Neuronal stem cell (in vitro differentiated cells): ENCODE data around the gene KRT80.

Experiments used
- DNase-seq: peaks from one replicate; pipeline ENCODE4 v3.0.0-alpha.2; 2013; ENCODE audit warnings: low spot score
- H2AFZ ChIP-seq: one replicate; pipeline ENCODE4 v1.6.1; 2013; ENCODE audit warnings: mild to moderate bottlenecking, low read length, inconsistent platforms
- H2AK5ac ChIP-seq: 2 replicates; pipeline ENCODE4 v1.6.1; 2013; ENCODE audit warnings: low read depth, mild to moderate bottlenecking, inconsistent platforms, low read length, moderate library complexity, mixed read lengths
- H2BK120ac ChIP-seq: 2 replicates; pipeline ENCODE4 v1.6.1; 2013; ENCODE audit warnings: low read depth, mild to moderate bottlenecking, inconsistent platforms, low read length, moderate library complexity, mixed read lengths
- H2BK12ac ChIP-seq: one replicate; pipeline ENCODE4 v1.6.1; 2013; ENCODE audit warnings: low read length, inconsistent platforms
- H2BK15ac ChIP-seq: 2 replicates; pipeline ENCODE4 v1.6.1; 2013; ENCODE audit warnings: mild to moderate bottlenecking, low read length, inconsistent platforms, mixed read lengths
- H2BK5ac ChIP-seq: one replicate; pipeline ENCODE4 v1.6.1; 2013; ENCODE audit warnings: inconsistent platforms, mild to moderate bottlenecking, low read length, moderate library complexity
- H3K14ac ChIP-seq: one replicate; pipeline ENCODE4 v1.6.1; 2013; ENCODE audit warnings: low read length, inconsistent platforms
- H3K18ac ChIP-seq: 2 replicates; pipeline ENCODE4 v1.6.1; 2013; ENCODE audit warnings: low read length, inconsistent platforms
- H3K23ac ChIP-seq: 2 replicates; pipeline ENCODE4 v1.6.1; 2013; ENCODE audit warnings: low read depth, mild to moderate bottlenecking, mixed read lengths, low read length, inconsistent platforms; ENCODE audit not compliant: poor library complexity
- H3K27ac ChIP-seq: replicated peaks from 3 replicates; pipeline ENCODE4 v1.5.1; 2013; ENCODE audit warnings: low read length, inconsistent platforms
- H3K27me3 ChIP-seq, 3 experiments: 2 replicates each; pipeline ENCODE4 v1.6.1; 2013; ENCODE audit warnings: low read length in 3 of 3, mild to moderate bottlenecking in 2 of 3, inconsistent platforms in 1 of 3, low read depth in 1 of 3, mixed read lengths in 1 of 3, moderate library complexity in 1 of 3; ENCODE audit not compliant: control insufficient read depth in 3 of 3, insufficient read depth in 3 of 3
- H3K36me3 ChIP-seq, 2 donors: replicated peaks in 1 of 2; 2 replicates each; pipeline ENCODE4 v1.6.1; 2013; ENCODE audit warnings: low read length in 2 of 2; ENCODE audit not compliant: control insufficient read depth in 2 of 2, insufficient read depth in 2 of 2
- H3K4ac ChIP-seq: 2 replicates; pipeline ENCODE4 v1.6.1; 2013; ENCODE audit warnings: inconsistent platforms, mild to moderate bottlenecking, low read length, moderate library complexity
- H3K4me1 ChIP-seq, 2 donors: 1 replicate in 1 of 2; 2 replicates in 1 of 2; pipeline ENCODE4 v1.6.1; 2013; ENCODE audit warnings: low read length in 2 of 2, low read depth in 1 of 2; ENCODE audit not compliant: control insufficient read depth in 2 of 2, insufficient read depth in 1 of 2
- H3K4me2 ChIP-seq: one replicate; pipeline ENCODE4 v1.6.1; 2013; ENCODE audit warnings: mild to moderate bottlenecking, low read length, inconsistent platforms; ENCODE audit not compliant: insufficient read depth, poor library complexity, severe bottlenecking
- H3K4me3 ChIP-seq, 2 donors: 2 replicates each; pipeline ENCODE4 v1.5.1; 2013; ENCODE audit warnings: low read length in 2 of 2, mild to moderate bottlenecking in 2 of 2, inconsistent platforms in 1 of 2, moderate library complexity in 1 of 2
- H3K79me1 ChIP-seq: one replicate; pipeline ENCODE4 v1.6.1; 2013; ENCODE audit warnings: low read depth, mild to moderate bottlenecking, inconsistent platforms, low read length, moderate library complexity
- H3K9ac ChIP-seq: one replicate; pipeline ENCODE4 v1.6.1; 2013; ENCODE audit warnings: mild to moderate bottlenecking, low read depth, low read length, inconsistent platforms; ENCODE audit not compliant: poor library complexity
- H3K9me3 ChIP-seq, 2 donors: replicated peaks in 1 of 2; 2 replicates each; pipeline versions ENCODE3 to v1.6.1; 2013; ENCODE audit warnings: low read length in 2 of 2, mild to moderate bottlenecking in 2 of 2, inconsistent platforms in 1 of 2, low read depth in 1 of 2, mixed read lengths in 1 of 2, moderate library complexity in 1 of 2; ENCODE audit not compliant: control insufficient read depth in 2 of 2, insufficient read depth in 1 of 2
- H4K8ac ChIP-seq: one replicate; pipeline ENCODE4 v1.6.1; 2013; ENCODE audit warnings: low read depth, mild to moderate bottlenecking, inconsistent platforms, low read length, moderate library complexity
- H4K91ac ChIP-seq: one replicate; pipeline ENCODE4 v1.6.1; 2013; ENCODE audit warnings: low read length, low read depth, mild to moderate bottlenecking, inconsistent platforms; ENCODE audit not compliant: poor library complexity
- WGBS, 2 donors: extraction: QIAGEN DNeasy Blood & Tissue Kit; methylation state at CpG; one replicate each; pipeline ENCODE4 v1.1.7; 2013; ENCODE audit warnings: missing lambda C conversion rate in 2 of 2, mixed read lengths in 1 of 2; ENCODE audit not compliant: insufficient read length in 2 of 2, insufficient replicate concordance in 1 of 2; ENCODE audit errors: extremely low coverage in 2 of 2; 5-methylcytosine and 5-hydroxymethylcytosine counted together

The KRT80 gene

DNA sequence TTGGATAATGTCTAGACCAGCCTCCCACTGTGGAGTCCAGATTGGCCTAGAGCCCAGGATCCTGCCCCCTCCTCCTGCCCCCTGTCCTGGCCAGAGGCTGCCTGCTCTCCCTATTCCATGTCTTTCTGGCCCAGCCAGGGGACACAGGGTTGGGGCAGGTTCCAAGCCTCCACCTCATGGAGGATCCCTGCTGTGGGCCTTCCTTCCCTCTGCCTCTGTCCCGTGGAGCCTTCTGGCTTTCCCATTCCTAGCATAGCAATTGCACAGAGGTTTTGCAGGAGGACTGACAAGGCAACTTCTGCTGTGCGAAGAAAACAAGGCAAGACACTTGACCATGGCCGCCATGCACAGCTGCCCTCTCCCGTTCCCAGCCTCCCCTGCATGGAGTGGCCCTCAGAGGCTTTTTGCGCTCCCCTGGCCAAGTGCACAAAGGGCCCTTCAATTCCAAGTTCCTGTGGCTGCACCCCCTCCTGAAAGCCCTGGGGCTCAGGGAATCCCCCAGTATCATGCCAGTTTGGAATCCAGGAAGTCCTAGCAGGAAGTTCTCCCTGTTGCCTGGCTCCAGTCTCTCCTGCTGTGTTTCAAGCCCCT is 42.1 kb downstream of the KRT80 start:
- Histone ChIP-seq H3K4me2 (no peak overlapping the region), H3K14ac (no peak overlapping the region), H3K79me1 (no peaks in the 10 kb centered on the region), H3K18ac (peak overlapping the region; percentile 3), H3K4me1 (peaks cover 11 to 16% of the 10 kb centered on the region in 2 donors), H3K27me3 (peaks cover 0 to 12% (median 0%) of the 10 kb centered on the region in 3 experiments), H3K36me3 (no peaks in the 10 kb centered on the region), H3K27ac (no peak overlapping the region), H3K4me3 (no peak overlapping the region), H3K9me3 (no peaks in the 10 kb centered on the region), H4K8ac (no peak overlapping the region), H4K91ac (no peak overlapping the region), H3K23ac (peak overlapping the region; percentile 34), H2AK5ac (peak overlapping the region; percentile 93), H2BK12ac (peak overlapping the region; percentile 46), H3K9ac (no peak overlapping the region), H2BK120ac (no peak overlapping the region), H2BK15ac (peak overlapping the region; percentile 50), H2BK5ac (peak overlapping the region; percentile 72), H3K4ac (no peak overlapping the region), H2AFZ (no peak overlapping the region)
- no CpG with 5 or more reads among the region's 5 CpGs for WGBS, 2 donors
- DNase-seq = no peak

DNA sequence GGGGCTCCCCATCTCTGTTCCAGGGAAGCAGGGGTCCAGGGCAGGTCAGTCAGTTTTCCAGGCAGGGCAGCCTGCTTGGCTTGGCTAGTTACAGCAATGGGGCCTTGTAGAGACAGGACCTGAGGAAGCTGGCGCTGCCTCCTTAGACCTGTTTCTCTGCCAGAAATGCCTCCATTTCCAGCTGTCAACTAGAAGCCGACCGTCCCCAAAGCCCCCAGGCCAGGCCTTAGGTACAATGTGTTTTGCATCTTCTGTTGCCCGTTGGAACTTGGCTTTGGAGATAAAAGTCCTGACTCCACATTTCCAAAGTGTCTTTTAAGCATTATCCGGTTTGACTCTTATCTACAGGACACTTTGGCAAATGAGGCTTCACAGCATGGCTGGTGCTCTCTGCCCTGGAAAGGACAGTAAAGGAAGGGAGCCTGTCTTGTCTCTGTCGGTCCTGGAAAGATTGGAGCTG is 42.6 kb downstream of the KRT80 start:
- peaks cover 11 to 16% of the 10 kb centered on the region in 2 donors for H3K4me1 ChIP-seq
- H3K4ac ChIP-seq = no peak overlapping the region
- no peaks in the 10 kb centered on the region for H3K79me1 ChIP-seq
- no peak overlapping the region for H3K14ac ChIP-seq
- peak overlapping the region; percentile 77 for H3K18ac ChIP-seq
- no peak overlapping the region for H4K91ac ChIP-seq
- H3K9ac ChIP-seq = no peak overlapping the region
- peak overlapping the region; percentile 50 for H2BK15ac ChIP-seq
- no peak overlapping the region for H3K27ac ChIP-seq
- H2BK5ac ChIP-seq = peak overlapping the region; percentile 72
- no peak overlapping the region for H2BK120ac ChIP-seq
- peaks cover 0 to 12% (median 0%) of the 10 kb centered on the region in 3 experiments for H3K27me3 ChIP-seq
- no peaks in the 10 kb centered on the region for H3K36me3 ChIP-seq
- H2BK12ac ChIP-seq = peak overlapping the region; percentile 30
- H3K4me3 ChIP-seq = no peak overlapping the region
- H2AFZ ChIP-seq = no peak overlapping the region
- no peak overlapping the region for H2AK5ac ChIP-seq
- no peak for DNase-seq
- no CpG with 5 or more reads among the region's 6 CpGs for WGBS, 2 donors
- H4K8ac ChIP-seq = no peak overlapping the region
- H3K23ac ChIP-seq = no peak overlapping the region
- no peaks in the 10 kb centered on the region for H3K9me3 ChIP-seq
- no peak overlapping the region for H3K4me2 ChIP-seq

DNA sequence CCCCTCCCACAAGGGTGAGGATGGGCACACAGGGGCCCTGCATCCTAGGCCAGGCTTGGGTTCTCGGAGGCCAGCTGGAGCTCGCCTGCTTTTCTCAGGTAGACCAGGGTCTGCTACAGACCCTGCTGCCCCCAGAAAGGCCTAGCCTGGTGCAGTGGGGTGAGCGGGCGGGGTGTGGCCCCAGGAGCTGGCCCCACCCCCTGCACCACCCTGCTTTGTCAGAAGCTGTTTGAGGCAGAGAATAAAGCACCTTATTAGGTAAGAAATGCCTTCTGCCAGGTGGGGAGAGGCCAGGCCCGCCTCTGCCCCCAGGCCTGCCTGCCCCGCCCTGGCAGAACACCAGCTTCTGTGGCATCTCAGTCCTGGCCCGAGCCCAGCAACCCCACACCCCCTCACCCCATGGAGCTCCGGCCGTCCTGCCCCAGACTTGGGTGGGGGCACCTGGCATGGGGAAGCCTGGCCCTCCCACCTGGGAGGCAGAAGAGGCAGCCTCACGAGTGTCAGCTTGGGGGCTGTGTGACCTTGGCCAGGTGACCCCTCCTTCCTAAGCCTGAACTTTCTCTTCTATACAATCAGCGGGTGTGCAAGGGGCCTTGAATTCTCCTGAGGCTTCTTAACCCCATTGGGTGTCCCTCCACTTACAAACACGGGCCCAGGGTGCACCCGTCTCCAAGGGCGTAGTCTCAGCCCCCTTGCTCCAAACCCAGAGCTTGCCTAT is 43.2 kb downstream of the KRT80 start:
- H3K36me3 ChIP-seq = no peaks in the 10 kb centered on the region
- H4K8ac ChIP-seq = no peak overlapping the region
- H3K27ac ChIP-seq = no peak overlapping the region
- no peak overlapping the region for H2BK120ac ChIP-seq
- H3K9ac ChIP-seq = no peak overlapping the region
- H2AFZ ChIP-seq = no peak overlapping the region
- H3K4me2 ChIP-seq = no peak overlapping the region
- peak overlapping the region; percentile 76 for H2BK12ac ChIP-seq
- no peak overlapping the region for H3K14ac ChIP-seq
- H3K4me1 ChIP-seq = peaks cover 13 to 16% of the 10 kb centered on the region in 2 donors
- H3K18ac ChIP-seq = peak overlapping the region; percentile 77
- H2BK5ac ChIP-seq = peak overlapping the region; percentile 72
- no peaks in the 10 kb centered on the region for H3K9me3 ChIP-seq
- H3K79me1 ChIP-seq = no peaks in the 10 kb centered on the region
- peaks cover 0 to 6% (median 0%) of the 10 kb centered on the region in 3 experiments for H3K27me3 ChIP-seq
- peak overlapping the region; percentile 30 for H2BK15ac ChIP-seq
- peak overlapping the region; percentile 77 for H3K23ac ChIP-seq
- peak overlapping the region; percentile 90 for H2AK5ac ChIP-seq
- no peak overlapping the region for H4K91ac ChIP-seq
- no peak for DNase-seq
- no peak overlapping the region for H3K4me3 ChIP-seq
- no CpG with 5 or more reads among the region's 14 CpGs for WGBS, 2 donors
- H3K4ac ChIP-seq = no peak overlapping the region

DNA sequence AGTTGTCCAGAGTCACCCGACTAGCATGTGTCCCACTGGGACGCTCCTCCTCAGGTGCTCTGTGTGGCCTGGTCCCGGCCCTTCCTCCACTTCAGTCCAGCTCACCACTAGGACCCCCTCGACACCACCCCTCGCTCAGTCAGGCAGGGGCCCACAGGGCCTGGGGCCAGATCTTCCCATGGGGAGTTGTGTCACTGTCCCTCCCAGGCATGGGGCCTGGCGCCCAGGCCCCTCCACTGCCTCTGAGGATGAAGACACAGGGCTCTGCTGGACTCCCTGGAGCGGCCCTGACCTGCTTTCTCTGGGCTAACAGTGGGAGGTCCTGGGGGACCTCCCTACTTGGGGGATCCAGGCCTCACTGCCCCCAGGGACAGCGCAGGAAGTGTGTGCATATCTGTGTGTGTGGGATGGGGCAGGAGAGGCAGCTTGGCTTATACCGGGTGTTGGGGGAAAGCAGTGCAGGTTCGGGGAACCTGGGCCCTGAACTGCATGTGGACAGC is 43.8 kb downstream of the KRT80 start:
- no peak overlapping the region for H3K4me2 ChIP-seq
- peaks cover 13 to 16% of the 10 kb centered on the region in 2 donors for H3K4me1 ChIP-seq
- H3K27me3 ChIP-seq = peaks cover 0 to 6% (median 0%) of the 10 kb centered on the region in 3 experiments
- no peak overlapping the region for H2BK120ac ChIP-seq
- no peak overlapping the region for H2AFZ ChIP-seq
- no peak overlapping the region for H4K8ac ChIP-seq
- no peaks in the 10 kb centered on the region for H3K79me1 ChIP-seq
- no peak overlapping the region for H4K91ac ChIP-seq
- H2BK15ac ChIP-seq = peak overlapping the region; percentile 30
- H3K14ac ChIP-seq = no peak overlapping the region
- H3K9ac ChIP-seq = no peak overlapping the region
- no peaks in the 10 kb centered on the region for H3K9me3 ChIP-seq
- no peak overlapping the region for H3K27ac ChIP-seq
- no peaks in the 10 kb centered on the region for H3K36me3 ChIP-seq
- WGBS, 2 donors = no CpG with 5 or more reads among the region's 10 CpGs
- no peak overlapping the region for H3K4me3 ChIP-seq
- peak overlapping the region; percentile 72 for H2BK5ac ChIP-seq
- H3K18ac ChIP-seq = peak overlapping the region; percentile 72
- no peak for DNase-seq
- H3K4ac ChIP-seq = no peak overlapping the region
- peak overlapping the region; percentile 14 for H2BK12ac ChIP-seq
- no peak overlapping the region for H3K23ac ChIP-seq
- peak overlapping the region; percentile 90 for H2AK5ac ChIP-seq
